GM19043 (cell line): Measurements from ENCODE around the gene PRKCD.
"Not testable (repeated sequence)": the region's sequence is repeated elsewhere in the genome, so short reads cannot be mapped to it uniquely, and the experiment has no call there.

ENCODE experiments used
- ATAC-seq: cut with Tn5 transposase; IDR thresholded peaks from one replicate; pipeline ENCODE4 v1.9.1; 2021; ENCODE audit warnings: low read depth; ENCODE audit not compliant: unreplicated experiment

Gene PRKCD

DNA sequence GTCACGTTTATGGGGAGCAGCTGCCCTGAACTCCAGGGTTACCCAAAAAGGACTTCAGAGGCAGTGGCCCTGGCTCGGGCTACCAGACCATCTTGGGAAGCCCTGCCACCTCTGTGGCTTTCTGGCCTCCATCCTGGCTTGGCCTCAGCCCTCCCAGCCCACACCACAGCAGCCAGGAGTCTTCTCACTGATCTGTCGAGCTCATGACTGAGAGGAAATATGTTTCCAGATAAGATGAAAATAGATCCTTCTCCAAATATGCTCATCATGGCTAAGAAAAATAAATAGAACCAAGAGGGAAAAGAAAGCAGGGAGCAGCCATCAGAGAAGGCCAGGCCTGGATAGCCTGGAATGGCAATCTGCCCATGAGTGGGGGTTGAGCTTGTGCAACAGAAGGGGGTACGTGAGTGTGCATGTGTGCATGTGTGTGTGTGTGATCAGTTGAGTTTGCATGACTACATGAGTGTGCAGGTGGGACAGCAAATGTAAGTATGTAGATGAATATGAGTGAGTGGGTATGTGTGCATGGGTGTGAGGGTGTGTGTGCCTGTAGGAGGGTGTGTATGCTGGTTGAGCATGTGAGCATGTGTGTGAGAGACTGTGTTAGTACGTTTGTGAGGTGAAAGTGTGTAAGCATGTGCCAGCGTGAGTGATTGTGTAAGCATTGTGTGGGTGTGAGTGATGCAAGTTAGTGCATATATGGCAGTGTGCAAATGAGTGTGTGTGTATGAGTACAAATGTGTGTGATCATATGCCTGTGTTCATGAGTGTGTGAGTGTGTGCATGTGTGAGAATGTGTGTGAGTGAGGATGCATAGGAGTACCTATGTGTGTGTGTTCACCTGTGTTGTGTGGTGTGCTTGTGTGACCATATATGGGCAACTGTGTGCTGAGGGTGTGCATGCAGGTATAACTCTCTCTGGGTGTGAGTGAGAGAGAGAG is 20.8 kb upstream of the PRKCD start:
- ATAC-seq: no peak

DNA sequence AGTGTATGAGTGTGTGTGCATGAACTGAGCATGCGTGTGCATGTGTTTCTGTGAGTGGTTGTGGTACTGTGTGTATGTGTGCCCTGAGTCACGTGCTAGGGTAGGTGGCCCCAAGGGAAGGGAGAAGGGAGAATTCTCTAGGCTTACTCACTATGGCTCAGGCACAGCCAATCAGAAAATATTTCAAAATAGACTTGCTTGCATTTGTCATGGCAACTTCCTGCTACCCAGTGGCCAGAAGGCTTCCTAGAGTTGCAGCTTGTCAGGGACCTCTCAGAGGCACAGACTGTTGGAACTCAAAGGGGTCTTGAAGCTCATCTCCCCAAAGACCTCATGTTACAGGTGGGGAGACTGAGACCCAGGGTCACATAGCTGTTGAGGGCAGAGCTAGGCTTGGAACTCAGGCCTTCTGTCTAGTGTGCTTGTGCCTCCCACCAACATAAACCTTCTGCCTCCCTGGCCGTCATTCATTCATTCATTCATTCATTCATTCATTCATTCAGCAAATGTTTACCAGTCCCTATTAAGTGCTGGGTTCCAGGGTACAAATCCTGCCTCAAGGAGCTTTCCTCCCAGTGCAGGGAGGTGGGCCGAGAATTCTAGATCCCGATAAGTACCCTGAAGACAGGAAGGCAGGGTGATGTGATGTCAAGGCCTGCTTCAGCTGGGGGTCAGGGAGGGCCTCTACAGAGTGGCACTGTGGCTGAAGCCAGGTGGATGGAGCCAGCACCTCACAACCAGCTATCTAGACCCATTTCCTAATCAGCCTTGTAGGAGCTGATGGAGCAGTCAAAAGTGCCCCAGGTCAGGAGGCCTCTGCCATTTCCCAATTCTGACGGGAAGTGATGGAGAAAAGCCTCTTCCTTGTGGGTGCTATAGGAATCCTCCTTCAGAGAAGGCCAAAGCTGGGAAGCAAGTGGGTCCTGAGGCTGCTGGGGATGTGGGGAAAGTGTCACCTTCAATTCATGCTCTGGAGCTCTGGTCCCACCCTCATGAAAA is 19.9 kb upstream of the PRKCD start:
- ATAC-seq: no peak

DNA sequence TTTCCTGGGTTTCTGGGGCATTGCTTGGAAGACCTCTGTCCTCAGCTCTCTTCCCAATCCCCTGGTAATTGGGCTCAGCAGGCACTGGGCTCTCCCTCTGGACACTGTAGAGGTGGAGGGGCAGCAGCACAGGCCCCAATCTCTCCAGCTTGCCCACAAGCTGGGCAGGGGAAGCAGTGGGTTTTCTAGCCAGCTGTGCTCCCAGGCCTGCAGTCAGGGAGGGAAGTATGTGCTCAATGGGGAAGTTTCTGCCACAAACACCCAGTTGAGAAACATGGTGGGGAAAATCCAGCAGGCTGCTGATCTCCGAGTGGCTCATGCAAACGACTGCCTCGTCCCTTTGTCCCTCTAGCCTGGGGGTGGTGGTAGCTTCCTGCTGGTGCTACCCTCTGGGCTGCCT is 18.0 kb upstream of the PRKCD start:
- ATAC-seq: no peak

DNA sequence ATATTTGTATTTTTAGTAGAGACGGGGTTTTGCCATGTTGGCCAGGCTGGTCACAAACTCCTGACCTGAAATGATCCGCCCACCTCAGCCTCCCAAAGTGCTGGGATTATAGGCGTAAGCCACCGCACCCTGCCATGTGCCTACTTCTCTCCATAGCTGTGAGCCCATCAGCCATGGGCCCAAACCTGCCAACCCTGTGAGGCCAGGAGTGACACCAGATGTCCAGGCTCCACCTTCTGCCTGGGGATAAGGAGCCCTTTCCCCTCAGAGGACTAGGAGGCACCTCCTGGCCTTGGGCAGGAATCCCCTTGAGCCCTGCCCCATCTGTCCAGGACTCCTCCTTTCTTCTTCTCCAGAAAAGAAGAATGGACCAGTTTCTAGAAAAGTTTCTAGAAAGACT is 16.6 kb upstream of the PRKCD start:
- no peak for ATAC-seq

DNA sequence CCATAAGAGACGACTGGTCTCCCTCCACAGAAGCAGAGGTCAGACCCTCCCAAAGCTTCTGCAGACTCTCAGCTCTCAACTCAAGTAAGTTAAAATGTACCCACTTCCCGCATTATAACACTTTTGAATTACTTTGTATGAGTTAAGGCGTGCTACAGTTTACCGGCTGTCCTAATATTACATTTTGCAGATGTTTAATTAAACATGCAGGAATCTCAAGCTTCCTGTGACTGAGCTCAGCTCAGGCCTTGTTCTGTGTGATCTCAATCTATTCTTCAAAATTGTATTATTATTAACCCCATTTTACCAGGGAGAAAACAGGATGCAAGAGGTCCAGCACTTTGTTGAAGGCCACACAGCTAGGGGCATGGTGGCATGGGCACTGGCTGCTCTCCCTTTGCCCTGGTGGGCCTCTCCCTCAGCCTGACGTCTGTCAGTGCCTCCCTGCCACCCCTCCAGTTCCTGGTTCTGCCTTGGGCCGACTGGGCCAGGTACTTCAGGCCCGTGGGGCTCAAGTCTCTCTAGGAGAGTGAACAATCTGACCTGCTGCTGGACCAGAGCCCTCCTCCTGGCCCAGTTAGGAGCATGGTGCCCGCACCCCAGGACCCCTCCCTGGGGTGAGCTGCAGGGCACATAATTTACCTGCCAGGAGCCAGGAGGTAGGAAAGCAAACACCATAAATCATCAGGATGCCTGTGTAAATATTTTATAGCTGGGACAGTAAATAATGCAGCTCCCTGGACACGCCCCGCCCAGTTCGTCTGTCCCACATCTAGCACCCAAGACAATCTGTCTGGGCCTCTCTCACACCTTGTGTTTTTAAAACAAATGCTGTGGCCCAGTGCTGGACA is 15.9 kb upstream of the PRKCD start:
- no peak for ATAC-seq

DNA sequence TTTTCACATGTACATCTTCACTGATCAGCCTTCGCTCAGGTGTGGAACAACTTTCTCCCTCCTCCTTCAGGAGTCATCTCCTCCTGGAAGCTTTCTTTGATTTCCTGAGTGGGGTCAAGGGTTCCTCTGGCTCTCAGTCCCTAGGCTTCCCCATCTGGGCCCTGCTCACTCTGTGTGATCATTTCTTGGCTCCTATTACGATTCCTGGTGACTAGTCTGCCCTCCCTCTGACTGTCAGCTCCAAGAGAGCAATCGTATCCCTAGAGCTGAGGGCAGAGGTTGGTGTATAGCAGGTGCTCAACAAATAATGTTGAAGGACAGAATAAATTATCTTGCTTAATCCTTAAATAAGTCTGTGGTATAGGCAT is 15.3 kb upstream of the PRKCD start:
- ATAC-seq: no peak

DNA sequence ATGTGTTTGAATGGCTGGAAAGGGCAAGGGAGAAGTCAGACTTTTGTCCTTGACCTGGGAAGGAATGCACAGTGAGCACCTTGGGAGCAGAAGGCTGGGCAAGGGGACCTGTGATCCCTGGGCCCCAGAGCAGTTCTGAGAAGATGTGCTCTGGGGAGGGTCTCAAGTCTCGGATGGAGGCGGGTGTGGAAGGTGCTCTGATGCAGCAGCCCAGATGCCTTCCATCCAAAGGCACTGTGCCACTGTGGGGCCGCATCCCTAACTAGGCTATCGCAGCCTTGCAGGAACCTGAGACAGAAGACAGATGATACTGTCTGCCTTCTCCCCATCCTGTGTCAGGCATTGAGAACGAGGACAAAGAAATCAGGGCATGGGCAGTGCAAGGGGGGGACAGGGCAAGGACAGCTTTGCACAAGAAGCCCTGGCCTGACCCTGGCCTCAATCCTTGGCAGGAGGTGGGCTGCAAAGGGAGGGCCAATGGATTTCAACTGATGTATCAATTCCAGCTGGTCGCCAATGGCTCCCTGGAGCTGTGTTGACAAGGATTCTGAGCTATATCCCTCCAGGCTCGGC is 14.6 kb upstream of the PRKCD start:
- ATAC-seq: no peak

DNA sequence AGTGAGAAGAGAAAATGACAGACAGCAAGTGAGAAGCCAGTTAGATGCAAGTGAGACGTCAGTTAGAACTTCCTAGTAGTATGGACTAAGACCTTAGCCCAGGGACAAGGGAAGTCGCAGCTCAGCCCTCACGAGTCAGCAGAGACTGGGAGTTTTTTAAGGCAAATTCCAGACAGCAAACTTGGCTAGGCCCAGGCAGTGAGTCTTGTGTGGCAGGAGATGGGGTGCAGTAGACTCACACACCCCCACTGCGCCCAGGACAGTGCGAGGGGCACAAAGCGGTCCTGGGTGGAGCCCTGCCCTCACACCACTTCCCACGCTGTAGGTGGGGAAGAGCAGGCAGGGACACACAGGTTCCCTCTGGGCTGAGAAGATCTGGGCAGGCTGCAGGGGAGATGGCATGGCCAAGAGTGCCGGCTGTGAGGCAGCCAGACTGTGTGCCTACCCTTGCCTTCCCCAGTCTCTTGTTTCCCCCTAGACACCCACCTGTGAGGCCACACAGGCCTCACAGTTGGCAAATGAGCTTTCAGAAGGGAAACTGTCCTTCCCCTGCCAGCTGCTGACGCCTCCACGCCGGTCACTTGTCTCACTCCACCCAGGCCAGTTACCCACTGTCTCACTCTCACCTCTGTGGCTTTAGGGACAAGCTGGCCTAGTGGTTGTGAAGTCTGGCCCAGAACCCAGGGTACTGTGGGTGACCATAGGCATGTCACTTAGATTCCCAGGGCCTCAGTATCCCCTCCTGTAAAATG is 13.7 kb upstream of the PRKCD start:
- no peak for ATAC-seq

DNA sequence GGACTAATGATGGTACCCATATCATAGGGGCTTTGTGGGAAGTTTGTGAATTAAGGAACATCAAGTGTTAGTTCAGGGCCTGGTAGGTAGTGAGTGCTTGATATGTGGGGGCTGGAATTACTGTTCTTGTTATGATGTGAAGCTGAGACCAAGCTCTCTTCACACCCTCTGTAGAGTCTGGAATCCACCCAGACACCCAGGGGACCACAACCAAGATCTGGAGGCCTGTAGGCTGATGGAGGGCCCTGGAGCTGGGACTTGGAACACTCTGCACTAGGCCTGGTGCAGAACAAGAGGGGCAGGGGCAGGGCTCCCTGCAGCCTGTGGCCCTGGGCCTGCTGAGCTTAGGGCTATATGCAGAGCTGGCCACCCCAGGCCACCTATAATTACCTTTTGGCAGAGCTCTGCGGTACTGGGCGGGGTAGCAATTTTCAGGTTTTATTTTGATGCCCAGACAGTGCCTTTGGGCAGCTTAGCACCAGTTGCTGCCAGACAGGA is 13.1 kb upstream of the PRKCD start:
- no peak for ATAC-seq

DNA sequence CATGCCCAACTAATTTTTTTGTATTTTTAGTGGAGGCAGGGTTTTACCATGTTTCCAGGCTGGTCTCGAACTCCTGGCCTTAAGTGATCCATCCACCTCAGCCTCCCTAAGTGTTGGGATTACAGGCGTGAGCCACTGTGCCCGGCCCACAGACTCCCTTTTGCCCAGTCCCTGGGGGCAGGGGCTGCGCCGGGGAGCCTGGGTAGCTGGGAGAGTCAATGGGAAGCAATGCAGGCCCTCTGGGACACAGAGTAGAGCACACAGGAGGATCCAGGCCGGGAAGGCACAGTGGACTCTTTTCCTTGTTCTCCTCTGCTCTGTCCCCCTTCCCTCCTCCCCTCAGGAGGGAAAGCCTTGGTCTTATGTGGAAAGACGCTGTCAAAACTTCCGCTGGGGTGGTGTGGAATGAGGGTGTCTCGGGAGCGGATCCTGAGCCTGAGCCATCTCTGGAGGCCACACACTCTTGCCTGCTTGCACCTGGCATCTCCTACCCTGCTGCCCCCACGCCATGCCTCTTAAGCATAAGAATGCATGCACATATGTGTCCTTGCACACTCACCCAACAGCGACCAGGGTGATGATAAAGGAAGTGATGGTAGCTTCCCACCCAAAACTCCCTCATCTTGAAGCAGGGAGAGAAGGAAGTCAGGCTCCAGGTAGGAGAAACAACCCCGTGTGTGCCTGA is 11.9 kb upstream of the PRKCD start:
- no peak for ATAC-seq

DNA sequence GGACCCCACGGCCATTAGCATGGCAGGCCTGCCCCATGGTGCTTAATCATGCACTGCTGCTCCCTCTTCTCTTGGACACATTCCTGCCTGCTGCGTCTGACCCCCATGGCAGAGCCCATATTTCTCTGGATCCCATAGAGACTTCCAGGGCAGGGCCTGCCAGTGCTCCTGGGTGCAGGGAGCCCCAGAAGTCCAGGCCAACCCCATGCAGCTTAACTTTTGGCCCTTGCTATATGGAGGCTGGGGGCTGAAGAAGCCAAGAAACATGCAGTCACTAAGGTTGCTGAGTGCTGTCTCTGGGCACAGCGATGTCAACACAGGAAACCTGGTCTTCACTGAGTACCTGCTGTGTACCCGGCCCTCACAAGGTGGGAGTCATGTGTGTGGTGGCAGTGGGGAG is 11.3 kb upstream of the PRKCD start:
- no peak for ATAC-seq

DNA sequence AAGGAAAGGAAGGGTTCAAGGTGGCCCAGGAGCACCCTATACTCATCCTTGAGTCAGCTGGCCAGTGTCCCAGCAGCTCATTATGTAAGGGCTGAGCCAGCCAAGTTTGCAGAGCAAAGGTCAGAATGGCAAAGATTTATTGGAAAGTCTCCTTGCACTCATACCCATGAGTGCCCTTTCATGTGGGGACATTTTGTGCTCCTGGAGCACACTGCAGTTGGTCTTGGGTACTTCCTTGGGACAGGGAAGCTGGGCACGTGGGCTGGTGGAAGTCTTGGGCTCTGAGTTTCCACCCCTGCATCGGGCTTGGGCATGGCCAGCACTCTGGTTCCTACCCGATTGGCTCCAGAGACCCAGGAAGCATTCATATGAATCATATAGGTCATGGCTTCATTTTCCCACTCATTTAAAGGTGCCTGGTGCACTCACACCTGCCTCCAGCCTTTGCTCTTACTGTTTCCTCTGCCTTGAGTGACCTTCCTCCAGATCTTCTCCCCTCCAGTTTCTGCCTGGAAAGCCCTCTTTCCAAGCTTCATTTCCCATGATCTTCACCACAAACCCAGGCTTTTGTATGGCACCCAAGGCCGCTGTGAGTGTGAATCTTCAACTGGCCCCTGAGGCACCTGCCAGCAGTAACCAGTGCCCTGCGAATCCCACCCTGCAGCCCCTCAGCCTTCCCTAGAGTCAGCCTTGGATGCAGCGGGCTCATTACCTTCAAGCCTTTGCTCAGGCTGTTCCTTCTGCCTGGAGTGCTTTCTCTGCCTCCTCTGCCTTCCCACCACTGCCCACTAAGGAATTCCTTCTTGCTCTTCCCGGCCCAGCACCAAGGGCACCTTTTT is 10.5 kb upstream of the PRKCD start:
- ATAC-seq: no peak

DNA sequence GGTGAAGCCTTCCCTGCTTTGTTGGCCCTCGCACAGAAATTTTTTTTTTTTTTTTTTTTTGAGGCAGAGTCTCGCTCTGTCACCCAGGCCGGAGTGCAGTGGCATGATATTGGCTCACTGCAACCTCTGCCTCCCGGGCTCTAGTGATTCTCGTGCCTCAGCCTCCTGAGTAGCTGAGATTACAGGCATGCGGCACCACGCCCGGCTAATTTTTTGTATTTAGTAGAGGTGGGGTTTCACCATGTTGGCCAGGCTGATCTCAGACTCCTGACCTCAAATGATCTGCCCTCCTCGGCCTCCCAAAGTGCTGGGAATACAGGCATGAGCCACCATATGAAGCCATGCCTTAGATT is 9.9 kb upstream of the PRKCD start:
- ATAC-seq: not testable (repeated sequence)

DNA sequence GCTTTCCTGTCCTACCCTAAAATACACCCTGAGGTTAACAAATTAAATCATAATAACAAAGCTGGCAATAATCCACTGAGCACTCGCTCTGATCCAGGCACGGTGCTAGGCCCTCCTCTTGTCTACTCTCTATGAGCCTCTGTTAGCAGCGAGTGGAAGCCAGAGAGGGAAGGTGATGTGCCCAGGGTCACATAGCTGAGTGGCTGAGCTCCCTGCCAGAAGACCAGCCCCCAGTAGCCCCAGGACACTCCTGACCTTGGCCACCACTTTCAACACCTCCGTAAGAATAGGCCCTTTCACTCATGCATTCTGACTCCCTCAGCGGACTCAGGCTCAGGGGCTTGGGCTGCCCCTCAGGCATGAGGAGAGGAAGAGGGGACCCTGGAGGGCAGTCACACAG is 9.5 kb upstream of the PRKCD start:
- ATAC-seq: no peak

DNA sequence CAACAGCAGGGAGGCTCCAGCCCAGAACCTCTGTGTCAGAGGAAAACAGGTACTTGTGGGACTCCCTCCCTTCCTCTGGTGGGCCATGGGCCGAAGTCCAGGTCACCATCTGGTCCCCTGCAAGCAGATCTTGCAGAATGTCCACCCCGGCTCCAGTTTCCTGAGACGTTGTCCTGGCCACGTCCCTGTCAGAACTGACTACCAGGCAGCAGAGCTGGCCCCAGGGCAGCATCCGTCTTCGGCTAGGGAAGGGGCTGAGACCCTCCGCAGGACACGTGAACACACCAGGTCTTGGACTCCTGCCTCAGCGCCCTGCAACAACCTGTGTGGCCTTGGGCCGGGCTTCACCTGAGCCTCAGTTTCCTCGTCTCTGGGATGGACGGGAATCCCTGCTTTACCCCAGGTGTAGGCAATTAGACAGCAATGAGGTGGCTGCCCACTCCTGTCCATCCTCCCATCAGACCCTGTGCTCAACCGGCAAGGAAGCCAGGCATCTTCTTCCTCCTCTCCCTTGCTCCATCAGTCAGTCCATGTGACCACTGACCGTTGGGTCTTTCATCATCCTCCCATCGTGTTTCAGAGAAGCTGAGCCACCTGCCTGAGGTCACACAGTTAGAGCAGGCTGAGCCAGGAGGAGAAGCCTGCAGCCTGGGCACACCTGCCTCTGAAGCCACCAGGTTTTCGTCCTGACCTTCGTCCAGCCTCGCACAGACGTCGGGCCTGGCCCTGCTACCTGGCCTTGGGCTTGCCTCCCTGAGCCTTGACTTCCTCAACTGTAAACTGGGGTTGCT is 8.9 kb upstream of the PRKCD start:
- no peak for ATAC-seq

DNA sequence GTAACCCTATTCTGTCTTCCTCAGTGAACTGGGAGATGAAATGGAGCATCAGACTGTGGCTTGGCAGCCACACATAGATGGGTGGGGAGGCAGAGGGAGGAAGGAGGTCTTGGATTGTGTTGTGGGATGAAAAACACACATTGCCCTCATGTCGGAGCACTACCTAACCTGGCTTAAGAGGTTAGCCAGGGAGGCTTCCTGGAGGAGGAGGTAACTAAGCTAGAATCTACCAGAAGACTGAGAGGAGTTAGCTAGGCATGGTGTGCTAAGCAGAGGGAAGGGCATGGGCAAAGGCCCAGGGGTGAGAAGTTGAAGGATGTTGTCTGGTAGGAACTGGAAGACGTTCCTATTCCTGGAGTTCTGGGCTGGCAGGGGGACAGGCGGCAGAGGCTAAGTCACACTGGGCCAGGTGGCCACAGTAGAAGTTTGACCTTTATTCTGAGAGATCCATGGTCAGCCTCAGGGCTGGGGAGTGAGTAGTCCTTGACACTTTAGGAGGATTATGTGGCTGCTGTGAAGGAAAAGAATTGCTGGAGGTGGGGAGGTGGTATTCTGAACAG is 7.7 kb upstream of the PRKCD start:
- no peak for ATAC-seq

DNA sequence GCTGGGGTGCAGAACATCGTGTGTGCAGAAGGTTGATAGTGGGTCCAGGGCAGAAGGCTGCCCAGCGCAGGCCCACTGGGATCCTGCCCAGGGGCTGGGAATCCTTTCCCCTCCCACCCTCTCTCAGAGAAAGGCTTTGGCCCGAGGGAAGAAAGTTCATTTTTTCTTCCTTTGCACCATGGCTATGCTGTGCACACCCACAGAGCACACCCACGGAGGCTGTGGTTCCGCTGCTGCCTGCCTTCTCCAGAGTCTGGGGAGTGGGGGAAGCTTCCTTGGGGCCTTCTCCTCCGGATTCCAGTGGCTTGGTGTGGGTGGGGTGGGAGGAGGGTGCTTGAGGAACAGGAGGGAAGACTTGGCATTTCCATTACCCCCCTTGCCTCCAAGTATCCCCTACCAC is 7.0 kb upstream of the PRKCD start:
- ATAC-seq: no peak
